Activated naive CD4-positive, alpha-beta T cell (primary cell): ENCODE data around the gene XPNPEP1.
A peak's percentile ranks its signal among the peaks of the same experiment; 100 is the strongest.

Experiments
- DNase-seq, 4 experiments: peaks; one replicate each; lab custom pipeline; 2025; lab: John Stamatoyannopoulos, UW

XPNPEP1 gene

GRCh38 chr10:109863775-109864174 lies 59.5 kb downstream of the XPNPEP1 start:
- no peak for DNase-seq

DNA sequence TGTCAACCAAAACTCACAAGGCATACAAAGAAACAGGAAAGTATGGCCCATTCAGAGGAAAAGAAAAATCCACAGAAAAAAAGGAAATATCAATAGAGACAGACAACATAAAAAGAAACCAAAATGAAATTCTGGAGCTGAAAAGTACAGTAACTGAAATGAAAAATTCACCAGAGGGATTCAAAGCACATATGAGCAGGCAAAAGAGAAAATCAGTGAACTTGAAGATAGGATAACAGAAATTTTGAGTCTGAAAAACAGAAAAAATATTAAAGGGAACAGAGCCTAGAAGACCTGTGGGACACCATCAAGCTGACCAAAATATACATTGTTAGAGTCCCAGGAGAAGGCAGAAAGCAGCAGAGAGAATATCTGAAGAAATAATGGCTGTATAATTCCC lies 60.6 kb downstream of the XPNPEP1 start:
- DNase-seq, result no peak

DNA sequence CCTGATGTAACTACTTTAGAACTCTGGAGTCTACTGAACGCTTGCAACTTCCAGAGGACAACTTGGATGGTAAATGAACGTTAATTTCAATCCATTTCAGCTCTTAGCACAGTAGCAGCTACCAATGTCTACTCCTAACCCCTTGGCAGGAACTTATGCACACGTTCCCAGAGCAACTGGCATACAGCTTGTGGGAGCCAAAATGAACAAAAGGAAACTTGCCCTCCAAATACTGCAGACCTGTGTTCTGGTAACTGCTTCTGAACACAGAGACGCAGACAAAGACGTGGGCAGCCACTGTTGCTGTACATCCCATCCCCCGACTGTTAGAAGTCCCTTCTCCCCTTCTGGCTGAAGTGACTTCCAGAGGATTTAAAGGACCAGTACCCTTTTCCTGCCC lies 61.3 kb downstream of the XPNPEP1 start:
- no peak for DNase-seq

GRCh38 chr10:109861081-109861480 lies 62.2 kb downstream of the XPNPEP1 start:
- DNase-seq, result no peak

DNA sequence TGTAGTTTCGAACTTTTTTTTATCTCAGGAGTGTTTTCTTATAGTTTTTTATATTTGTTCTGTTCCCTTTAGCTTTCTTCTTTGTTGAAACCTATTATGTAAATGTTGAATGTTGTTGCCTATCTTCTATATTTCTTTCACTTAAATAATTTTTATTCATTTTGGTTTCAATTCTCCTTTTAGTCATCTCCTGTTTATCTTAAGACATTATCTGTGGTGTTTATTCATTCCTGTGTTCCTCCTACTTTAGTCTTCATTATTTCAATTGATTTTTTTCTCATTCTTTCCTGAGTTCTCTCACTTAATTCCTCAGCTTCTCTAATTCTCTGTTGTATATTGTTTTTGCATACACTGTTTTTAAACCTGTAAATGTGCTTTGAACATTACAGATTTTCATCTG lies 64.1 kb downstream of the XPNPEP1 start:
- no peak for DNase-seq

DNA sequence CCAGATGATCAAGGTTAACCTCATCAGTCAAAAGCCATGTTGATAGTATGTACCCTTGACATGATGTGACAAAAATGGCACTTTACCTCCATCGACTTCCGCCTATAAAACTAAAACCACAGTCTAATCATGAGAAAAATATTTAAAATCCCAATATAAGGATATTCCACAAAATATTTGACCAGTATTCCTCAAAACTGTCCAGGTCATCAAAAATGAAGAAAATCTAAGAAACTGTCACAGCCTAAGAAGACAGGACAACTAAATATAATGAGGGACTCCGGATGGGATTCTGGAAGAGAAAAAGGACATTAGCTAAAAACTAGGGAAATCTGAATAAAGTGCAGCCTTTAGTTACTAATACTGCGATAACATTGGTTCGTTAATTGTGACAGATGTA lies 67.6 kb downstream of the XPNPEP1 start:
- no peak for DNase-seq

DNA sequence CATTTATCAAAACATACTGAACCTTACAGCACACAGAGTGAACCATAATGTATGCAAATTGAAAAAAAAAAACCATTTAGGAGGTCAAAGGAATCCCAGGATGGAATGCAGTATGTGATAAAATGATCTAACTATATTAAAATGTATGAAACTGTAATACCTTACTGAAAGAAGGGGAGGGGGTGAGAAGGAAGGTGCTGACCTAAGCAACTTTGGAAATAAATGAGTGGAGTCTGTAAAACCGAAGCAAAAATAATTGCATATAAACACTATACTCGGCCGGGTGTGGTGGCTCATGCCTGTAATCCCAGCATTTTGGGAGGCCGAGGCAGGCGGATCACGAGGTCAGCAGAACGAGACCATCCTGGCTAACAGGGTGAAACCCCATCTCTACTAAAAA lies 69.4 kb downstream of the XPNPEP1 start:
- no peak for DNase-seq

GRCh38 chr10:109852475-109853037 lies 70.8 kb downstream of the XPNPEP1 start:
- DNase-seq, result peak; percentile 31 to 61 (median 48)

DNA sequence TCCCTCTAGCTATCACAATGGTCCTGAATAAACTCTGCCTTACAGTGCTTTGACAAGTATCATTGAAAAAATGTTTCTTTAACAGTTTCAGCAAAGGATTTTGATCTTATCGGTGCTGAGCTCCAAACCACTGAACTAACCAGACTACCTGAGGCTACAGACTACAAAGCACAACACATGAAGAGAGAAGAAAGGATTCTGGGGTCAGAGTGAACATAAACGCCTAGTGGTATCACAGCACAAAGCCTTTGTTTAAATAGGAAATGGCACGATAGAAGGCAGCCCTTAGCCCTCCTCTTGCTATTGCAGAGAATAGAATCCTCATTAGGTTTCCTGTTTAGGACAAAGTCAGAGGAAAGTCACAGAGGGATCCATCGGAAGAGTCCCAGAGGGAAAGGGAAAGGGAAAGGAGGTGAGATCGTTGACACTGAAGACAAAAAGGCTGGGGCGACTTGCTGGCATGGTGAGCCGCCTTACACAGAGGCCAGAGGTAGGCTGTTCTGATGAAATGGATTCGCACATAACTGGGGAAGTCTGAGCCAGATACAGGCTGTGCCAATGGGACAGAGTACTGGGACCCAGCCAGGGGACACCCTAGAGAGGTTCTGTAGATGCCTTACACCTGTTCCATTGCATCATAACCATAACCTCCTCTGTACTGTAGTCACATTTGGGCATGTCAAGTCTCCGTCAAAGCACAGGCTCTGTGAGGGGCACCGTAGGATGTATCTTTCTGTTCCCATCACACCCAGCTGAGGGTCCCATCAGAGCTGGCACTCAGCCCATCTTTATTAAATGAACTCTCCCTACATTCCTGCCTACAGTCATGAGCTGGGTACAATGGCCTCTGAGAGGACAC lies 71.5 kb downstream of the XPNPEP1 start:
- DNase-seq, result no peak

- DNase-seq, result no peak
Observed at GRCh38 chr10:109846832-109847231, 76.5 kb downstream of the XPNPEP1 start.

DNA sequence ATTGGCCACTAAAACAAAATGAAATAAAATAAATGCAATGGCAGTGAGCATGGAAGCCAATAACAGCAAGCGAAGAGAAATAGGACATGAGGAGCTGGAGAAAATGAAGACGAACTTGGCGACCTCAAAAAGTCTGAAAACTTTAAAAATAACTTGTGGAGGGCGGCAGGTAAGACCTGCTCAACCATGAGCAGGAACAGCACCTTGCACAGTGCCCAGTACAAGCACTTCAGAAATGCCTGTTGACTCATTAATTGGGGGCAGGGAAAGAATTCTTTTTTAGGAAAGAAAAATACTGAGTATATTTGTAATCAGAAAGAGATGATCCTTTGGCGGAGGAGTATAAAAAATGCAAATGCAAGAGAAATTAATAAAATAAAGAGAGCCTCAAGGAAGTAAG lies 78.0 kb downstream of the XPNPEP1 start:
- no peak for DNase-seq

- DNase-seq, result no peak
Observed at GRCh38 chr10:109838592-109839244, 84.6 kb downstream of the XPNPEP1 start.

DNA sequence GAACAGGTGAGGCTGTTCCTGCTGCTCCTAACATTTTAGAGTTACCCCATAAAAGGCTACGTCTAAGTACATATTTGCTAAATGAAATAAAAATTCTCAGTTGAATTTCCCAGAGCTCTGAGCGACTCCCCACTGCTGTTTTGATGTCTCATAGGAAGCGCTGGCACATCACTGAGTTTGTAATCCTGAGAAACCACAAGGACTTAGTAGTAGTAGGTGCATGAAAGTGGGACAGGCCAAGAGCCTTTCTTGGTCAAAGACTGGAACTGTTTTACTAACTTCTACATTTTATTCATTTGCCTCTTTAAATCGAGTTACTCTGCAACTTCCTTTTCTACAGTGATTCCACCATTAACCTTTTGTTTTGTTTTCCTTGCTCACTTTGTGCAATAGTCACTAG lies 85.9 kb downstream of the XPNPEP1 start:
- no peak for DNase-seq

GRCh38 chr10:109835257-109835656 lies 88.1 kb downstream of the XPNPEP1 start:
- DNase-seq, result no peak

GRCh38 chr10:109831846-109832245 lies 91.5 kb downstream of the XPNPEP1 start:
- no peak for DNase-seq

GRCh38 chr10:109824206-109824605 lies 99.1 kb downstream of the XPNPEP1 start:
- DNase-seq, result no peak

DNA sequence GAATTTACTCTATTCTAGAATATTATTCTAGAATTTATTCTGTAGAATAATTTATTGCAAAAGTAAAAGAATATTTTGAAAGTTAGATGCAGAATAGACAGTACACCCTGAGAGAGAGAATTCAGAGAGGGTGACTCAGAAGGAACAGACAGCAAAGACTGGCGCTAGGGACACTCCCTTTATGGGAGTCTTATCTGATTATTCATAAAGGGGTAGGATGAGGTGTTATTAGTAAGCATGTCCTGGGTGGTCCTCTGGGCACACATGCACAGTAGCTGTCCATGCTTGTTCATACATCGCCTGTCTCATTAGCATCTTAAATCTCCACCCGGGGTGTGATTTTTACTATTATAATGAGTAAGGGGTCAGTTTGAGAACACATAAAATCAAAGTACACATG lies 100.1 kb downstream of the XPNPEP1 start:
- no peak for DNase-seq

DNA sequence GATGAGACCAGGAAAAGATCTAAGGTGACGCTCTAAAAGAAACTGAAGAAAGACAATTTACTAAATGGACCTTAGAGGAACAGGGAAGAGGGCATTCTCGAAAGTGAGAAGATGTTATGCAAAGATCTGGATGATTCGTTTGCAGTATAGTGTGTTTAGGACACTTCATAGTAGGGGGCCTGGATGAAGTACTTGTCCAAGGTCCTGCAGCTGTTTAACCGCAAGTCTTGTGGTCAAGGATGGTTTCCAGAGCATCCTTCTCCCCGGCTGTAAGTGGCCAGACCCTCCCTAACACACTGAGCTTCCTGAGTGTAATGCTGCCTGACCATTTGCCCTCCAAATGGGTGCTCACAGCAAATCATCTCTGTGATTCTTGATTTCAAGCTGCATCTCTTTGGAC lies 101.6 kb downstream of the XPNPEP1 start:
- DNase-seq, result no peak

- no peak for DNase-seq
Observed at GRCh38 chr10:109820620-109821405, 102.5 kb downstream of the XPNPEP1 start.

GRCh38 chr10:109819807-109820206 lies 103.5 kb downstream of the XPNPEP1 start:
- DNase-seq, result no peak
